HG03565 (cell line): ENCODE measurements around the gene CKB.
"Not testable (repeated sequence)": the region's sequence is repeated elsewhere in the genome, so short reads cannot be mapped to it uniquely, and the experiment has no call there.

Experiments
- ATAC-seq: cut with Tn5 transposase; IDR thresholded peaks from one replicate; pipeline ENCODE4 v1.9.1; 2021; ENCODE audit warnings: mild to moderate bottlenecking, moderate library complexity; ENCODE audit not compliant: unreplicated experiment

The CKB gene

DNA sequence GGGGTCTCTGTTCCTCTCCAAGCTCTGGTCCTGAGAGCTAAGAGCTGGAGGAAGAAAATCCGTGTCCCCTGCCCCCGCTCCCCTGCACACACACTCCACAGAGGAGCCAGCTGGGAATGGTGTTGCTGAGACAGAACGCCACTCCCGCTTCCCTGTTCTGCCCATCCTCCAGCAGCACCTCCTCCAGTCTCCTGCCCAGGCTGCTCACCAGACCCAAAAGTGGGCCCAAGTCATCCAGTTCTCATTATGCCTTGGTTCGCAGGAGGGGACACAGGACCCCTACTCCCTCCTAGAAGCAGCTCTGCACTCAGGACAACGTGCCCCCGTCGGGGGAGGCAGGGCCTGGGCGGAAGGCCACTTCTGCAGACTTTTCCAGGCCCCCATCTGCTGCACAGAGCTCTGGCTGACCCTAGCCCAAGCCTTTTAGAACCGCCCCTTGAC, 5.5 kb upstream of the CKB start:
- ATAC-seq = no peak

DNA sequence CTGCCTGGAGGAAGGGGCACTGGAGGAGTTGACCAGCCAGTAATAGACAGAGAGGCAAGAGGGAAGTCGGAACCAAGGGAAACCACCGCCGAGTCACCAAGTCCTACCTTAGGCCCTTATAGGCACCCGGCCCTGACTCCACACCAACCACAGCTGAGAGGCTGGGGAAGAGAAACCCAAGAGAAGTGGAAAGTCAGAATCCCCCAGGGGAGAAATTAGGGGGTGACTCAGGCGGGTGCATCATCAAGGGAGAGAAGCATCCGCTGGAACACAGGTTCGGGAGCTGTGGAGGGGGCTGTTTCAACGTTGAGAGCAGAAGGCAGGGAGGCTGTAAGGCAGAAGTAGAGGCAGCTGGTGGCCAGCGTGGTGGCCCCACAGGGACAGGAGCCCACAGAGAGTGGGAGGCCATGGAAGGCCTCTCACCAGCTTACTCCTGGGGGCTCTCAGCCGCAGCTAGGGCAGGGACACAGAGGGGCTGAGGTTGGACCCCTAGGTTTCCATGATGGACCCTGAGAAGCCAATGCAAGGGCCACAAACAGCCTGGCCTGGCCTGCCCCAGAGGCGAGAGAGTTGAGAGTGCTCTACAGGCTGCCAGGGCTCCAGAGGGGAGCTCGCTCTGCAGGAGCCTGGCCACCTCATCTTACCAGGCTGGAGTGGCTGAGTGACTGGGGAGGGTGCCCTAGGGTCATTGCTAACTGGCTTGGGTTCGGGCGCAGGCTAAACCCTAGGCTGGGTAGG, 4.9 kb upstream of the CKB start:
- ATAC-seq = no peak

DNA sequence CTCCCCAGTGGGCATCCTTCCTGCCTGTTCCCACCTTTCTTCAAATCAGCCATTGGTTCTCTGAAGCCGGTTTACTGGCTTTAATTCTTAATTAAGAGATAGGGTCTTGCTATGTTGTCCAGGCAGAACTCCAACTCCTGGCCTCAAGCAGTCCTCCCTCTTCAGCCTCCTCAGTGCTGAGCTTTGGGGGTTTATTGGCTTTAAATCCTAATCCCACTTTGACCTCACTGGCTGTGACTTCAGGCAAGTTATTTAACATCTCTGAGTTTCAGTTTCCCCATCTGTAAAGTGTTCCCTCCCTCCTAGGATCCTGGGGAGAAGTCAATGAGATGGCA, 4.3 kb upstream of the CKB start:
- no peak for ATAC-seq

DNA sequence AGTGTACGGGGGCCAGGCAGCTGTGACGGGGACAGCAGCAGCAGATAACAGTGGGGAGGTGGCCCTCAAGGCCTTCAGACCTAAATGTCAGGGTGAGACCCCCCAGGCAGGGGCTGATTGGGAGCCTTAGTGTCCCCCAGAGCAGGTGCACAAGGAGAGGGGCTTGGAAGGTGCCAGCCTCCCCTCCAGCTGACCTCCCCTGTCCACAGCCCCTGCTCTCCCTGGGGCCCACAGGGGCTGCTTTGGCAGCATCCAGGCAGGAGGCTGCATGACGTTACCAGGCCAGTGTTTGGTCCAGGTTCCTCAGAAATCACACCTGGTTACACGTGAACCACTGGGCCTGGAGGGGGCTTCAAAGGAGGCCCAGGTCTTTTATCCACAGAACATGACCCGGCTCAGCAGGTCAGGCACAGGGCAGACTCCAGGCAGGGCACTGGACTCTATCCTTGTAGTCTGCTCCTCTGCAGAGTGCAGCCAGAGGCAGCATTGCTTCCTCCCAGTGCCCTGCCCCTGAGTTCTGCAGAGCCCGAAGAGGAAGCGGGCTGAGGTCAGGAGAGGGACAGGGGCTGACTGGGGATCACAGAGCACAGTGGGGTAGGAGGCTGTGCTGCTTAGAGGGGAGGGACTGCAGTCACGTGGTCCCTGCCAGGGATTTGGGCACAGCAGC, 3.8 kb upstream of the CKB start:
- ATAC-seq = no peak

DNA sequence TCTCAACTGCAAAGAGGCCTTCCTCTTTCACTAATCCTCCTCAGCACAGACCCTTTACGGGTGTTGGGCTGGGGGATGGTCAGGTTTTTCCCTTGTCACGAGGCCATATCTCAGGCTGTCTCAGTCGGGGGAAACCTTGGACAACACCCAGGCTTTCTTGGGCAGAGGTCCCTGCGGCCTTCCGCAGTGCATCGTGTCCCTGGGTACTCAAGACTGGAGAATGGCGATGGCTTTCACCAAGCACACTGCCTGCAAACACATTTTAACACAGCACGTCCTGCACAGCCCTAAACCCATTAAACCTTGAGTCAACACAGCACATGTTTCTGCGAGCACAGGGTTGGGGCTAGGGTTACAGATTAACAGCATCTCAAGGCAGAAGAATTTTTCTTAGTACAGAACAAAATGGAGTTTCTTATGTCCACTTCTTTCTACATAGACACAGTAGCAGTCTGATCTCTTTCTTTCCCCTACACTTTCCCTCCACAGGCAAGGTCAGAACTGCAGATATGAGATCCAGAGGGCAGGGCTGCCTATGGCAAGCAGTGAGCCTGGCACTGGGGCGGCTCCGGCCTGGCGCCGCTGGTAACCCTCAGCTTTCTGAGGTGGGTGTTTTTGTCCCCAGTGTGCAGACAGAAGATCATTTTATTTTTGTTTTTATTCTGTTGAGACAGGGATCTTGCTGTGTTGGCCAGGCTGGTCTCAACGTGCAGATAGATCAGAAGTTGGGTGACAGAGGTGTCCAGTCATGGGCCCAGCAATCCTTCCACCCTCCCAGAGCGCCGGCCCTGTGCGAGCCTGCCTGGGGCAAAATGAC, 3.0 kb upstream of the CKB start:
- not testable (repeated sequence) for ATAC-seq

DNA sequence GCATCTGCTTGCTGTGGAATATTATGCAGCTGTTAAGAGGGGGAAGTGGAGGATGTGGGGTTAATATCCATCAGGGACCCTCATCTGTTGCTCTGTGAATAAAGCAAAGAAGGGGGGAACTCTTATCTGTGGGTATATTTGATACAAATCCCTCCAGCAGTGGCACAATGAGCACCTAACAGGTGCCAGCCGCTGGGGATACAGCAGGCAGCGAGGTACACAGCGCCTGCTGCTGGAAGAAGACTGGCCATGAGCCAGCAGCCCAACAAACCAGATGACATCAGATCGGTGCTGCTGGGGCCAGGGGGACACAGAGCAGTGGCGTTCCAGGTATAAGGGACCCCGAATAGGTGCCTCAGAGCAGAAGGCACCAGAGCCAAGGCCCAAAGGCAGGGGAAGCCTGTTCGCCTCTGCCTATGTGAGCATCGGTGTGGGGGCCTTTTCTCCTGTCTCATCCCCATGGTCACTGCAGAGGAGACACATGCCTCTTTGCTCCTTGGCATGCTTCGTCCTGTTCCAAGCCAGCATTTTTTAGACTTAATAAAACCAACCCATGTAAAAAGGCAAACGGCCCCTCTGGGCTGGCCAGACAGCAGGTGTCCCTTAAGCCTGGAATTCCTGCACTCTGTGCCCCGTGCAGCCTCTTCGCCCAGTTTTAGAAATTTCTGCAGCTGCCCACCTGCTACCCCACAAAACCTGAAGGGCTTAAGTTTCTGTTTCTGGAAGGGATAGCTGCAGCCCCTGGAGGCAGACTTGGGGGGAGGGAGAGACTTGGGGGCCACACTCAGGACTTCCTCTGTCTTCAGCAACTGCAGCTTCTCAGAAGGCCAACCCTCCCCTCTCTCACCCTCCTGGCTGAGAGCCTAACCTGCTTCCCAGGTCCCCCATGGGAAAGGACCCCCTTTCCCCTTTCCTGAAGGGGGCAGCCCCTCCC, 1.6 kb upstream of the CKB start:
- no peak for ATAC-seq

DNA sequence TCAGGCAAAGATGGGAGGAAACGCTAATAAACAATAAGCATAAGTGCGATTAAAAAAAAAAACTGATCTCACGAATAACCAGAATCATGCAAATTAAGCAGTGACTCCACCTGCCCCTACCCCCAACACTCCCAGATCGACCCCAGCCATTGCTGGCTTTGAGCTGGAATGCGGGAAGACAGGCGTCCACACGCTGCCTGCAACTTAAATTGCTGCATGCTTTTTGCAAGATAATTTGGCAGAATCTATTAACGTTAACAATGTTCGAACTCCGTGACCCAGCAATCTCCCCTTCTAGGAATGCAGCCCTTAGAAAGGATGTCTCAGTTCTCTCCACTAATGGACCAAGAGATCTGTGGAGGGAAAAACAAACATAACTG, 935 bp upstream of the CKB start:
- ATAC-seq = no peak

DNA sequence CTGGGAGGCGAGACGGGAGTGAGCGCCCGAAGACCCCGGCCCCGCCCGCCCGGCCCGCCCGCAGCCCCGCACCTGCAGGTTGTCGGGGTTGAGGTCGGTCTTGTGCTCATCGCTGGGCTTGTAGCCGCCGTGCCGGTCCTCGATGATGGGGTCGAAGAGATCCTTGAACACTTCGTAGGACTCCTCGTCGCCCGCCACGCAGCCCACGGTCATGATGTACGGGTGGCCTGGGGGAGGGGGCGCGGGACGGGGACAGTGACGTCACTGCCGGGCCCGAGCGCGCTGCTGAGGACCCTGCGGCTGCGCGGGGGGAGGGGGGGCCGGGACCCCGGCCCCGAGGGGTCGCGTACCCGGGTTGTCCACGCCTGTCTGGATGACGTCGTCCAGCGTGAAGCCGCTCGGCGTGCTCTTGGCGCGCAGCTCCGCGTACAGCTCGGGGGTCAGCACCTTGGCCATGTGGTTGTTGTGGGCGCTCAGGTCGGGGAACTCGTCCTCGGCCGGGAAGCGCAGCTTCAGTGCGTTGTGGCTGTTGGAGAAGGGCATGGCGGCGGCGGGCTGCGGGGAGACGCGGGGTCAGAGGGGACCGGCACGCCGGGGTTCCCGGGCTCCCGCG, 573 bp downstream of the CKB start:
- no peak for ATAC-seq

DNA sequence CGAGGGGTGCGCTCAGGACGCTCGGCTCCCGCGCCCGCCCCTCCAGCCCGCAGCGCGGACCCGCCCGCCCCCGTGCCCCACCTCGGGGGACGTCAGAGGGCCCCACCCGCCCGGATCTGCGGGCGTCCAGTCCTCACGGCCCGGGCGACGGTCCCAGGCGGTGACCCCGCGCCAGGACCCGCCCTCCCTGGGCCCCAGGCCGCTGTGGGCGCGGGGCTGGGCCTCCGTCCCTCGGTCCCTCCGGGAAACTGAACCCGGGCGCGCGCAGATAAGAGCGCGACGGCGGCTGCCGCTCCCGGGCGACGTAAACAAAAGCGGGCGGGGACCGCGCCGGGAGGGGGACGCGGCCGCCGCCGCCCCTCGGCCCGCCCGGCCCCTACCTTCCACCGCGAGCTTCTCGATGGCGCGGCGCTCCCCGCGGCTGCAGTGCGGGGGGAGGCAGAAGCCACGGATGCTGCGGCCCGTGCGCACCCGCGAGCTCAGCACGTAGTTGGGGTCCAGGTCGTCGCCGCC, 1.1 kb downstream of the CKB start:
- no peak for ATAC-seq

DNA sequence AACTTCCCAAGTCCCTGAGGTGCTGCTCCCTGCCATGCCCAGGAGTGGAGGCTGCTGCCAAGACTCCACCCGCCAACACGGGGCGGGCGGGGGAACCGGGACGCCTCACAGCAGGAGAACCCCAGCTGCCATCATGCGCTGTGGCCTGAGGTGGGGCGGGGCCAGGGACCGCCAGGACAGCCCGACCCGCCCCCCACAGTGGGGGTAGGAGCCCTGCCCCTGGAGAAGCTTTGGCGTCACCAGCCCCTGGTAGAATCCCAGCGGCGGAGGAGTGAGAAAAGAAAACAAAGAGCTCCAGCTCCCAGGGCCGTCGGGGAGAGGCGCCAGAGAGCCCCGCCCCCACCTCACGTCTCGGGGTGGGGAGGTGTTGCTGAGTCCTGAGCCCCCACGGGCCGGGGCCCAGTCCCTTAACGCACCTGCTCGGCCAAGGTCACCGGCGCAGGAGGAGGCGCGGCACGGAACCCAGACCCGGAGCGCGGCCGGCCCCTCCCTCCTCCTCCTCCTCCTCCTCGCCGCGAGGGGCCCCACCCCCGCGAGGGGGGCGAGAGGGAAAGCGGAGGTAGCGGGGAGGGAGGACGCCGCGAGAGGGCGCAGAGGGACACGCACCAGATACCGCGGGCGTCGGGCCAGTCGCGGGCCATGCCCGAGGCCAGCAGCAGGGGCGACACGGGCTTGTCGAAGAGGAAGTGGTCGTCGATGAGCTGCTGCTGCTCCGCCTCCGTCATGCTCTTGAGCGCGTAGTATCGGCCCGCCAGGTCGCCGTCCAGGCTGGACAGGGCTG, 1.8 kb downstream of the CKB start:
- ATAC-seq = no peak

DNA sequence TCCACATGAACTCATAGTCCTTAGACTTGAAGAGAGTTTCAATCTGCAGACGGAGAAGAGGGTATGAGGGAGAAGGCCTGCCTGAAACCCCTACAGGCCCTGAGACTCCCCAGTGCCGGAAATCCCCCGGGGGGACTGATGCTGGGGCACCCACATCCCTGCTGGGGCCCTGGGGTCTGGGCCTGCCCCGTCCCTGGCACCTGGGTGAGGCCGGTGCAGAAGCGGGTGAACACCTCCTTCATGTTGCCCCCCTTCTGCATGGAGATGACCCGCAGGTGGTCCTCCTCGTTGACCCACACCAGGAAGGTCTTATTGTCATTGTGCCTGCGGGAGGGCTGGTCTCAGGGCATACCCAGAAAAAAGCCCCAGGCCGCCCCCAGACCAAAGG, 2.4 kb downstream of the CKB start:
- no peak for ATAC-seq

DNA sequence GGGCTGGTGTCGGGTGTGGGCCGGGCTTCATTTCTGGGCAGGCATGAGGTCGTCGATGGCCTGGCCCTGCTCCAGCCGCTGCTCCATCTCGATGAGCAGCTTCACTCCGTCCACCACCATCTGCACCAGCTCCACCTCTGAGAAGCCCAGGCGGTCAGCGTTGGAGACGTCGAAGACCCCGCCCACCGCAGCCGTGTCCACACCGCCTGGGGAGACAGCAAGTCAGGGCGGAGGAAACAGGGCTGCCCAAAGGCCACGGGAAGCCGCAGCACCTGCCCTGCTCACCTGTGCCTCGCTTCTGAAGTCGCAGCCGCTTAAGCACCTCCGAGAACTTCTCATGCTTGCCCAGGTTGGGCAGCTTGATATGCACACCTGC, 2.8 kb downstream of the CKB start:
- no peak for ATAC-seq

DNA sequence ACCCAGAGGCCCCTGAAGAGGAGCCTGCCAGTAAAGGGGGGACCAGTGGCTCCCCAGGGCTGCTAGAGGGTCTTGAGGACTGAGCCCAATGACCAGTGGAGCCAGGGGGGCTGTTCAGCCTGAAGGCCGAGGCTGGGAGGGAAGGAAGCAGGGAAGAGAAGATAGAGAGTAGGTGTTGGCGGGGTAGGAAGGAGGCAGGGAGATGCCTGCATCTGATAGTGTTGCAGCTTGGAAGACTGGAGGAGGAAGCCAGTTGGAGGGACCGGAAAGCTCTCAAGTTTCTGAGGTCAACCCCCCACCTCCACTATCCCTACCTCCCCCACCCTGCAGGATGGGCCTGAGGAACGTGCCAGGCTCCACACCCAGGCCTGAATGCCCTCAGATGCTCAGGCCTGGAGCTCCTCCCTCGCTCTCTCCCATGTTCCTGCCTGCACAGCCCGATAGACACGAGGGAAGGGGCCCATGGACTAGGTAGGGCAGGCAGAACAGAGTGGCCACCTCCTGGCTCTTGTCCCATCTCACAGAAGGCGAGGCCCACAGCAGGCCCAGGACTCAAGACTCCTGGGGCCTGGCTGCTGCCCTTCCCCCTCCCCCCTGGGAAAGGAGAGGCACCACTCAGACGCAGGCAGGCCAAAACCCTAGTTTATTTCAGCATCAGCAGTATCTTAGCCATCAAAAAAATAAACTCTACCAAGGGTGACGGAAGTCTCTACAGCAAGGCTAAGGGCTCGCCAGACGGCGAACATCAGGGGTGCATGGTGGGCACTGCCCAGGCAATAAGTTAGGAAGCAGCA, 3.4 kb downstream of the CKB start:
- ATAC-seq = no peak

DNA sequence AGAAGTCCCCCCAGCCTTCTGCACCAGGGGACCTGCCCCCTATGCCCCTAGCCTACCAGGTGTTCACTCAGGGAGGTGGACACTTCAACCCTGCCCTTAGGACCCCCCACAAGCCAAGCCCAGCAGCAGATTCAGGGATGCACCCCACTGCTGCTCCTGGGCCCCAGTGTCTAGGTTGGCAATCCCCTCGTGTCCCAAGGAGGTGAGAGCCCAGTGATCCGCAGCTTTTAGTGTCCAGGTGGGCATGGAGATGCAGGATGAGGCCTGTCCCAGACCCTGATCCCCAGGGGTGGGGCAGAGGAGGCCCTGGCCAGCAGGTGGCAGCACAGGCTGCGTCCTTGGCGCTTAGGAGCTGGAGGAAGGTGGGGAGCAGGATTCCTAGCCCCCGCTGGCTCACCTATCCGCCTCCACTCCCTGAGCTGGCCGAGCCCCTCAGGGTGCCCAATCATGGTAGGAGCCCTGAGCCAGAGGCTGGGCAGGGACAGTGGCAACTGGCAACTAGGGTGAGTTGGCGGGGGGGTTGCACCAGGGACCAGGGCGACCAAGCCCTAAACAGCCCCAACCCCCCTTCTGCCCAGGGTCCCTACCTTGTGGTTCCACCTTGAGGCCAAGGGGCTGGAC, 4.1 kb downstream of the CKB start:
- no peak for ATAC-seq

DNA sequence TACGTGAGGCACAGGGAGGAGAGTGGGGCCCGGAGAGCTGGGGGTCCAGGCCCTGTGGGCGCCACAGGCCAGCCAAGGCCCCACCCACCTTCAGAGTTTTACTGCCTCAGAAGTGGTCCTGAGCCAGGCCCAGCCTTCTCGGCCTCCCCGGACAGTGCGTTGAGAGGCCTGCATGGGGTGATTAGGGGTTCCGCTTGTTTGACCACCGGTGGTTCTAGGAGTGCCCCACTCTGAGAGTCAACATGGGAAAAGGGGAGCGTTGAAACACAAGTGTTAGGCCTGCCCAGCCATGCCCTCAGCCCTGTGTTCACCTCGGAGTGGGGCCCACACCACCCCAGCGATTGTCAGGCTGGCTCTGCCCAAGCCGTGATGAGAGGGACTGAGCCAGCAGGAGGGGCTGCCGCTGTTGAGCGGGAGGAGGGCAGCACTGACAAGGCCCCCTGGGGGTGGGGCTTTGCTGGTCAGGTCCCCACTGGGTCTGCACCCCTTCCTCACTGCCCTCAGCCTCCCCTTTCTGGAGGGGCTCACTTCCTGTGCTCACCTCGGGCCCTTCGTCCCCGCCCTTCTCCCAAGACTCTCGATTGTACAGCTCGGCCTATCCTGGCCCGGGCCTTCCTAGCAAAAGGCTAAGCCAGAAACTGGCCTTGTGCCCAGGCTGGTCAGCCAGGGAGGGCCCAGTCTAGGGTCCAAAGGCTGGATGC, 4.8 kb downstream of the CKB start:
- ATAC-seq = no peak

DNA sequence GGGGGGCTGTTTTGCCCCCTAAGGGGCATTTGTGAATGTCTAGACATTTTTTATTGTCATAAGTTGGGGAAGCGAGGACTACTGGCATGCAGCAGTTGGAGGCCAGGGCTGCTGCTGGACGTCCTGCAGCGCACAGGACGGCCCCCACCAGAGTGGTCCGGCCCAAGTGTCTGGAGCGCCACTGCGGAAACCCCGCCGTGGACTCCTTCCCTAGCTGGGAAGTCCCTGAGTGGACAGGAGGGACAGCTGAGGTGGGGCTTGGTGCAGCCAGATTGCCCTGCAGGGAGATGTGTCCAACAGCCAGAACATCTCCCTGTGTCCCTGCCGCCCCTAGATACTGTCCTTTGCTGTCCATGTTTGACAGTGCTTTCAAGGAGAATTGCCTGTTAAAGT, 5.5 kb downstream of the CKB start:
- no peak for ATAC-seq

DNA sequence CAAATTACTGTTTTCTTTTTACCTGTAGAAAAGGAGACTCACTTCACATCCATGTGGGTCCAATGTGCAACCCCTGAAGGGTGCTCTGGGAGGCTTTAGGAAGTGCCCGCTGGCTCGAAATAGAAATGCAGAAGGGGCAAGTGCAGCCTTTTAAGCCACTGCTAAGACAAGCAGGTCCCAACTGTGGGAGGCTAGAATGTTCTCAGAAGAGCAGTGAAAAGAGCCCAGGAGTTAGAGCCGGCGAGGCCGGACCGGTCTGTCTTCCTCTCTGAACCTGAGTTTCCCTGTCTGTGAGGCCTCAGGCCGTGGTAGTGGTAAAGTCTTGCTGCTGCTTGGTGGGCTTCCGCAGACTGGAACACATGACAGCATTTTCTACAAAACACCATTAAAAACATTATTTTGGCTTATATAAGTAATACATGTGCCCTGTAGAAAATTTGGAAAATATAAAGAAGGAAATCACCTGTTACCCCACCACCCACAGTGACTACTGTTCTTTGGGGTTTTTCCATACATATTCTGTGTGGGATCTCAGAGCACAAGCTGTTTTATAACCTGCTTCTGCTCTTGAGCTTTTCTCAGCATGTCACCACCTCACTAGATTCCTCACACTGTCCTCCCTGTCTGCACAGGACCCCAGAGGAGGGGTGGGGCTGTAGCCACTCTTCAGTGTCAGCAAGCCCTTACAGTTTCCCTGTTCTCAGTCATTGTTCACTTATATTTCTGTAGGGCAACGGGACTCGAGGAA, 6.0 kb downstream of the CKB start:
- ATAC-seq = no peak
